ENCODE measurements around the gene LEP. TPM values are rescaled to one million over a fixed set of nuclear protein-coding genes. Genes with fewer than 3 reads are reported as not detected.

LEP gene
- polyA plus RNA-seq, 1 experiment, result 0.05 TPM

GRCh38 chr7:128197989-128198580, 43.0 kb upstream of the LEP start:
- H3K27me3 ChIP-seq (ENCODE audit: control insufficient read depth, insufficient read depth, low read length), result peaks cover 31% of the 10 kb centered on the region
- CTCF ChIA-PET, result interaction anchor here (0.6 to 4.4 kb wide), 3 partner anchors 11 to 693 kb away, joined by 3 to 30 read pairs (median 3); no protein-coding TSS in a partner anchor
- no peak for TF ChIP-seq CTCF (IDR thresholded peaks at IDR 0.05; ENCODE audit: insufficient read depth, low read depth, low read length)
- POLR2A ChIA-PET, result no interaction called here
- DNase-seq (ENCODE audit: low read depth), result no peak
- H3K36me3 ChIP-seq (ENCODE audit: control insufficient read depth, insufficient read depth, low read length), result no peaks in the 10 kb centered on the region
- H3K4me3 ChIP-seq (ENCODE audit: low read depth, low read length), result no peak overlapping the region

- Histone ChIP-seq H3K27me3 (ENCODE audit: control insufficient read depth, insufficient read depth, low read length) (peaks cover 37% of the 10 kb centered on the region), H3K4me3 (ENCODE audit: low read depth, low read length) (no peak overlapping the region), H3K36me3 (ENCODE audit: control insufficient read depth, insufficient read depth, low read length) (no peaks in the 10 kb centered on the region)
- ChIA-PET POLR2A (no interaction called here), CTCF (interaction anchor here (0.8 to 4.4 kb wide), 3 partner anchors 8 to 487 kb away, joined by 4 to 30 read pairs (median 4); no protein-coding TSS in a partner anchor)
- TF ChIP-seq CTCF (IDR thresholded peaks at IDR 0.05; ENCODE audit: insufficient read depth, low read depth, low read length), result no peak
- DNase-seq (ENCODE audit: low read depth), result no peak
Measured at GRCh38 chr7:128200376-128200775, 40.7 kb upstream of the LEP start.

GRCh38 chr7:128201067-128201689, 39.9 kb upstream of the LEP start:
- TF ChIP-seq CTCF (IDR thresholded peaks at IDR 0.05; ENCODE audit: insufficient read depth, low read depth, low read length), result no peak
- Histone ChIP-seq H3K4me3 (ENCODE audit: low read depth, low read length) (no peak overlapping the region), H3K27me3 (ENCODE audit: control insufficient read depth, insufficient read depth, low read length) (peaks cover 39% of the 10 kb centered on the region), H3K36me3 (ENCODE audit: control insufficient read depth, insufficient read depth, low read length) (no peaks in the 10 kb centered on the region)
- ChIA-PET POLR2A (no interaction called here), CTCF (interaction anchor here (0.8 to 4.4 kb wide), 2 partner anchors 7 to 66 kb away, joined by 4 to 30 read pairs; no protein-coding TSS in a partner anchor)
- DNase-seq (ENCODE audit: low read depth), result no peak

- DNase-seq (ENCODE audit: low read depth), result no peak
- no peaks in the 10 kb centered on the region for H3K36me3 ChIP-seq (ENCODE audit: control insufficient read depth, insufficient read depth, low read length)
- H3K4me3 ChIP-seq (ENCODE audit: low read depth, low read length), result no peak overlapping the region
- ChIA-PET CTCF (interaction anchor here (1.1 kb wide), 1 partner anchor 490 kb away, joined by 3 read pairs; no protein-coding TSS in a partner anchor), POLR2A (no interaction called here)
- peaks cover 39% of the 10 kb centered on the region for H3K27me3 ChIP-seq (ENCODE audit: control insufficient read depth, insufficient read depth, low read length)
- no peak for TF ChIP-seq CTCF (IDR thresholded peaks at IDR 0.05; ENCODE audit: insufficient read depth, low read depth, low read length)
Measured at GRCh38 chr7:128201690-128202085, 39.4 kb upstream of the LEP start.

- ChIA-PET CTCF (interaction anchor here (1.0 to 1.1 kb wide), 2 partner anchors 67 to 490 kb away, joined by 3 to 4 read pairs; no protein-coding TSS in a partner anchor), POLR2A (no interaction called here)
- Histone ChIP-seq H3K27me3 (ENCODE audit: control insufficient read depth, insufficient read depth, low read length) (peaks cover 41% of the 10 kb centered on the region), H3K4me3 (ENCODE audit: low read depth, low read length) (no peak overlapping the region), H3K36me3 (ENCODE audit: control insufficient read depth, insufficient read depth, low read length) (no peaks in the 10 kb centered on the region)
- no peak for TF ChIP-seq CTCF (IDR thresholded peaks at IDR 0.05; ENCODE audit: insufficient read depth, low read depth, low read length)
- no peak for DNase-seq (ENCODE audit: low read depth)
Measured at GRCh38 chr7:128202287-128202957, 38.7 kb upstream of the LEP start.
